Measurements from ENCODE around the gene SHISA6. TPM values are rescaled to one million over a fixed set of nuclear protein-coding genes. Genes with fewer than 3 reads are reported as not detected.
"Not testable (repeated sequence)": the region's sequence is repeated elsewhere in the genome, so short reads cannot be mapped to it uniquely, and the experiment has no call there.

The SHISA6 gene
- total RNA-seq, 2 experiments from 2014 or later = not detected

DNA sequence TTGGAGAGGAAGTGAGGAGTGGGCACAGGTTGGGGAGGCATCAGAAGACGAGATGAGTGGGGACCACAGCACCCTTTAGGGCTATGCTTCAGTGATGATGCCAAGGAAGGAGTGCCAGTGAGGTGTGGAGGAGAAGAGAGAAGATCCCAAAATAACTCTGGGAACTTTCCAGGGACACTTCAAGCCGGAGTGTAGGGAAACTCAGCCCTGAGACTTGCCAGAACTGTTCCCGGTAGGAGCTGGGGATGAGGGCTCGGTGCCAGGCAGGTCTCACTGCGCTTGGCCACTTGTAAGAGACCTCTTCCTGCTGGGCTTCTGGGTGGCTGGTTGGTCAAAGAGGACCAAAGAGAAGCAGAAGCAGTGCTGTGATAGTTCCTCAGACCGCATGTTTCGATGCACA is 63.6 kb downstream of the SHISA6 start:
- Mint-ChIP-seq H3K27me3 (no peaks in the 10 kb centered on the region), H3K9me3 (no peaks in the 10 kb centered on the region), H3K4me1 (no peaks in the 10 kb centered on the region), H3K36me3 (no peaks in the 10 kb centered on the region), H3K4me3 (no peak overlapping the region), H3K27ac (no peak overlapping the region)
- DNase-seq = no peak

DNA sequence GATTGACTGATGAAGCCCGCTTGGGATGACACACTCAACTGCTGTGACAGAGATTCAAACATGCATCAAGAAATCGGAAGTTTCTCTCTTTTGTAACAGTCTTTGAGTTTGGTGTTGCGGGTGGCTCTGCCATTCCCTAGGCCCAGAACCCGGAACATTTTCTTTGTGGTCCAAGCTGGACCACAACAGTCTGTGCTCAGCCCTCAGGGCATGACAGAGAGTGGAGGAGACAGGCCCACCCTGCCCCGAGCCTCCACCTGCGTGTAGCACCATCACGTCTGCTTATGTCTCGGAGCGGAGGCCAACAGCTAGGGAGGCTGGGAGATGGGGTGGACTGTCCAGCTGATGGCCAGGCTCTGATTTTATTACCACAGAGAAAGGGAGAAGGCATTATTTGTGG is 64.5 kb downstream of the SHISA6 start:
- H3K36me3 Mint-ChIP-seq = no peaks in the 10 kb centered on the region
- H3K4me1 Mint-ChIP-seq = no peaks in the 10 kb centered on the region
- no peaks in the 10 kb centered on the region for H3K27me3 Mint-ChIP-seq
- no peak for DNase-seq
- no peak overlapping the region for H3K4me3 Mint-ChIP-seq
- H3K9me3 Mint-ChIP-seq = no peaks in the 10 kb centered on the region
- no peak overlapping the region for H3K27ac Mint-ChIP-seq

DNA sequence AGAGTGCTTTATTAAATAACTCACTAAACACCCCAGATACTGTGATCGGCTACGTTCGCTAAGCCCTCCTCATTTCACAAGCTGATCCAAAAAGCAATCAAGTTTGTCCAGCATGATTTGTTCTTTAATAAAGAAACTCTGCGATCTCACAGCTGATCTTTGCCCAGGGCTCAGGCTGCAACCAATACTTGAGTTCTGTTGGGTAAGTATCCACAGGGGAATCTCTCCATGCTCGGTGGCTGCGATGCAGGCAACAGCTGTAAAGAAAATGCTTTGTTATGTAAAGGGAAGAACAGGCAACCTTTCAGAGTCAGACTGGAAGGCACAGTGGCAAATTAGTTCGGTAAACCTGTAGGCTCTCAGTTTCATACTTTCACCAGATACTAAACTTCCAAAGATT is 67.5 kb downstream of the SHISA6 start:
- no peak overlapping the region for H3K27ac Mint-ChIP-seq
- H3K27me3 Mint-ChIP-seq = no peaks in the 10 kb centered on the region

DNA sequence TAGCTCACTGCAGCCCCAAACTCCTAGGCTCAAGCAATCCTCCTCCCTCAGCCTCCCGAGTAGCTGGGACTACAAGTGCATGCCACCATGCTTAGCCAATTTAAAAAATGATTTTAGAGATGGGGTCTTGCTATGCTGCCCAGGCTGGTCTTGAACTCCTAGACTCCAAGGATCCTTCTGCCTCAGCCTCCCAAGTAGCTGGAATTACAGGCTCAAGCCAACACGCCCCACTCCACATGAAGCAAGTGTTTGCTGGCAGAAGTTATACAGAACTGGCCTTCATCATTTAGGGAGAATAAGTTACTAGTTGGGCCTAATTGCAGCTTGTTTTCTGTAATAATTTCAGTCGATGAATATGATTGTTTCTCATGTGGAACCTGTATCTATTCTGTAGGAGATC is 68.0 kb downstream of the SHISA6 start:
- no peak overlapping the region for H3K4me3 Mint-ChIP-seq
- no peak overlapping the region for H3K27ac Mint-ChIP-seq
- no peak for DNase-seq
- no peaks in the 10 kb centered on the region for H3K36me3 Mint-ChIP-seq
- H3K9me3 Mint-ChIP-seq = no peaks in the 10 kb centered on the region
- H3K27me3 Mint-ChIP-seq = no peaks in the 10 kb centered on the region
- no peaks in the 10 kb centered on the region for H3K4me1 Mint-ChIP-seq

More for the DNA sequence above, 67.5 kb downstream of the SHISA6 start:
- H3K4me1 Mint-ChIP-seq = no peaks in the 10 kb centered on the region
- H3K4me3 Mint-ChIP-seq = no peak overlapping the region
- H3K36me3 Mint-ChIP-seq = no peaks in the 10 kb centered on the region
- DNase-seq = no peak
- H3K9me3 Mint-ChIP-seq = no peaks in the 10 kb centered on the region

DNA sequence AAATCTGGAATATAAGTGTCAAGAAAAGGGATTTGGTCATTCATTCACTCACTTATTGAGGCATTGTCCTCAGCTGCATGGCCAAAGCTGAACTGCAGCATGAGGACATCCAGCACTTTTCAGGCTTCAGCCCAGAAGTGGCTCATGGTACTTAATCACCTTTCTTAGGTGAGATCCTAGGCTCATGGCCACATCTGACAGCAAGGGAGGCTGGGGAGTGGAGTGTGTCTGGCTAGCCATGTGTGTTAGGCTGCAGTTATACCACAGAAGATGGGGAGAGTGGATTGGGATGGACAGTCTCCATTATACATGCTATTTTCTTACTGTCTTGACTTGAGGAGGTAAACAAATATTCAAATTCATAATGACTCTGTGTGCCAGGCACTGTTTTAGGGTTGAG is 68.8 kb downstream of the SHISA6 start:
- Mint-ChIP-seq H3K4me1 (no peaks in the 10 kb centered on the region), H3K36me3 (no peaks in the 10 kb centered on the region), H3K9me3 (no peaks in the 10 kb centered on the region), H3K27ac (no peak overlapping the region), H3K4me3 (no peak overlapping the region), H3K27me3 (no peaks in the 10 kb centered on the region)
- no peak for DNase-seq

DNA sequence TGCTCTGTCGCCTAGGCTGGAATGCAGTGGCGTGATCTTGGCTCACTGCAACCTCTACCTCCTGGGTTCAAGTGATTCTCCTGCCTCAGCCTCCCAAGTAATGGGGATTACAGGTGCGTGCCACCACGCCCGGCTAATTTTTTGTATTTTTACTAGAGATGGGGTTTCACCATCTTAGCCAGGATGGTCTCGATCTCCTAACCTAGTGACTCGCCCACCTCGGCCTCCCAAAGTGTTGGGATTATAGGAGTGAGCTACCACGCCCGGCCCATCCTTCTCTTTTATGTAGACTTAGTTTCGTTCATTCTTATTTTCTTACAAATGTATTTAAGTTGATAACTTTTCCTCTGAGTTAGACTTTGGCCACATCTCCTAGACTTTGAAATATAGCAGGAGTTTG is 75.4 kb downstream of the SHISA6 start:
- not testable (repeated sequence) for DNase-seq, H3K4me1 Mint-ChIP-seq, H3K4me3 Mint-ChIP-seq, H3K27ac Mint-ChIP-seq, H3K27me3 Mint-ChIP-seq, H3K9me3 Mint-ChIP-seq, H3K36me3 Mint-ChIP-seq

DNA sequence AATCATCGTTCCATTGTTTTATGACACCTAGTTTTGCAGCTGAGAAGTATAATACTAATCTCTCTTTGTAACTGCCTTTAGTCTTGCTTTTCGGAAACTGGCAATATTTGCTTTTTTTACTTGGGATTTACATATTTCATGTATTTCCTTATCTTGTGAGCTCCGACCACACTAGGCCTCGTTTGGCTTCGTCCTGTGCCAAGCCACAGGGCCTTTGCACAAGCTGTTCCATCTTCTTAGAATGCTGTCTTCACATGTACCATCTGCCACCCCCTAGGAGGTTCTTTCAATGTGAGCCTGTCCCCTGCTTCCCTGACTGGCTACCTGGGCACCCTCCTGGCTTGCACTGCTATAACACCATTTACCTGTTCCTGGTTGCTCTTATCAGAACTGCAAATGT is 77.2 kb downstream of the SHISA6 start:
- Mint-ChIP-seq H3K4me3 (no peak overlapping the region), H3K4me1 (no peaks in the 10 kb centered on the region), H3K9me3 (no peaks in the 10 kb centered on the region), H3K27ac (no peak overlapping the region), H3K36me3 (no peaks in the 10 kb centered on the region), H3K27me3 (peaks cover 5% of the 10 kb centered on the region)
- no peak for DNase-seq

DNA sequence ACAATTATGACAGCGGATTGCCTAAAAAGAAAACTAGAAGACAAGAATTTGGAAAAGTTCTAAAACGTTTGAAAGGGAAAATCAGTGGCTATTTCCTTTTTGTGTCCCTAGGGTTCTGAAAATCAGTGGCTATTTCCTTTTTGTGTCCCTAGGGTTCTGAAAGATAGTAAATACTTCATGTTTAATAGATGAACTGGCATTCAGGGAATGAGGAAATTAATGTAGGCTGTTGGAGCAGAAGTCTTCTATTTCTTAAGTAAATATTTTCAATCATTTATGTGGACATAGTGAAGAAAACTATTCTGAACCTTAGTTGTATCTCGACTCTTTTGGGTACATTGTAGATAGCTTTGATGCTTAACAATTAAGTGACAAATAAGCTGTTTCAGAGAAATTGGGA is 78.9 kb downstream of the SHISA6 start:
- DNase-seq = no peak
- H3K4me3 Mint-ChIP-seq = no peak overlapping the region
- H3K9me3 Mint-ChIP-seq = no peaks in the 10 kb centered on the region
- no peaks in the 10 kb centered on the region for H3K4me1 Mint-ChIP-seq
- H3K27ac Mint-ChIP-seq = no peak overlapping the region
- H3K27me3 Mint-ChIP-seq = peaks cover 5% of the 10 kb centered on the region
- H3K36me3 Mint-ChIP-seq = no peaks in the 10 kb centered on the region

DNA sequence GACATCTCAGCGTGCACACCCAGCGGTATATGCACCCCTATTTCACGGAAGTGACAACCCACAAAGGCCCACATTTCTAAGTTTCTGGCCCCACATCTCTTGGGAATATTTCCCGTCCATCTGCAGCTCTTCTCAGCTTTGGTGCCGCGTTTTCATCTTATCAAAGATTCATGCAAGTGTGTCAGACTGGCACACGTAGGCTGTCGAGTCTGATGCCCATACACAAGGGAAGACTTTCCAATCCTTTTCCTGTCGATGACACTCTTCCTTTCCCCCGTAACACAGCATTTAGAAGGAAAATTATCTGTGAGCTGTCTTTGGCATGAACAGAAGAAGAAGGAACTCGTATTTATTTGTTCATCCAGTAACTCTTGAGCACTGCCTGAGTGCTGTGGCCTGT is 83.0 kb downstream of the SHISA6 start:
- no peaks in the 10 kb centered on the region for H3K36me3 Mint-ChIP-seq
- H3K27me3 Mint-ChIP-seq = peaks cover 5% of the 10 kb centered on the region
- no peak overlapping the region for H3K4me3 Mint-ChIP-seq
- no peak overlapping the region for H3K27ac Mint-ChIP-seq
- no peaks in the 10 kb centered on the region for H3K4me1 Mint-ChIP-seq
- no peaks in the 10 kb centered on the region for H3K9me3 Mint-ChIP-seq
- DNase-seq = no peak

DNA sequence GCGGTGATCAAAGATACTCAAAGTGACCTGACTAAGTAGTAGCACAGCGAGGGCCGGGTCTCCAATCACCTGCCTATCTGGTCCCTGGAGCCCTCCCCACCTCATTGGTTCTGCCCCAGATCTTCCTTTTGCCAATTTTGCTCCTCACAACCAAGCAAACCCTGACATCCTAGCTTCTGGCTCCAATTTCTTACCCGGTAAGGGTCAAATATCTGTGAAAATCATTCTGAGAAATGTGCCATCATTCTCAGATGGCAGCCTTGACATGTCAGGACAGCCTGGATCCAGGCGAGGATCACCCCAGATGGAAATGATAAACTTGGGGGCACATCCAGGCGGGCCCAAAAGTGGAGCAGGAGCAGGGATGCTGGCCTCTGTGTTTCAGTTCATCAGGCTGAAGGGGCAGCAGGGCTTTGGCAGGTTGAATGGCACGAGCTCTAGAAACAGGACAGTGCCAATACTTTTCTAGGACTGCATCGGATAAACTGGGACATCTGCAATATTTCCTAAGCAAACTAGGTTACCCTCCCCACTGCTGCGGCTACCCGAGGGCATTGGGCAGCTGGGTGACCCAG is 83.9 kb downstream of the SHISA6 start:
- no peaks in the 10 kb centered on the region for H3K4me1 Mint-ChIP-seq
- DNase-seq = no peak
- no peaks in the 10 kb centered on the region for H3K9me3 Mint-ChIP-seq
- peaks cover 5% of the 10 kb centered on the region for H3K27me3 Mint-ChIP-seq
- no peak overlapping the region for H3K27ac Mint-ChIP-seq
- H3K4me3 Mint-ChIP-seq = no peak overlapping the region
- H3K36me3 Mint-ChIP-seq = no peaks in the 10 kb centered on the region

DNA sequence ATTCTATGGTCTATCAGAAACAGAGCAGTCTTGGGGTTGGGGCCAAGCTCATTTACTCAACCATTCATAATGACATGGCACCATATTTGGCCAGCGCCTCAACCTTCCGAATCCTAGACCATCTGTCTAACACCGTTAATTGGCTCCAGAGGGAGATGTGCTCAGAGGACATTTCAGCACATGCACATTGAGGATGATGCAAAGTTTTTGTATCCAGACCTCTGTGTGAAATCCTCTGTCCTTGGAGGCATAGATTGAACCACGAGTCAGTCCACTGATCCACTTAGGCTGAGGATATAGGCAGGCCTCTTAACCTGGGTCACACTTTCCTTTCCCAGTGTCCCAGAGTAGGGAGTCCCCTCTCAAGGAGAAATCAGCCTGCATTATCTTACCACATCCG is 85.5 kb downstream of the SHISA6 start:
- no peaks in the 10 kb centered on the region for H3K36me3 Mint-ChIP-seq
- H3K27ac Mint-ChIP-seq = no peak overlapping the region
- no peak overlapping the region for H3K4me3 Mint-ChIP-seq
- no peak for DNase-seq
- H3K9me3 Mint-ChIP-seq = no peaks in the 10 kb centered on the region
- H3K27me3 Mint-ChIP-seq = no peaks in the 10 kb centered on the region
- H3K4me1 Mint-ChIP-seq = no peaks in the 10 kb centered on the region

DNA sequence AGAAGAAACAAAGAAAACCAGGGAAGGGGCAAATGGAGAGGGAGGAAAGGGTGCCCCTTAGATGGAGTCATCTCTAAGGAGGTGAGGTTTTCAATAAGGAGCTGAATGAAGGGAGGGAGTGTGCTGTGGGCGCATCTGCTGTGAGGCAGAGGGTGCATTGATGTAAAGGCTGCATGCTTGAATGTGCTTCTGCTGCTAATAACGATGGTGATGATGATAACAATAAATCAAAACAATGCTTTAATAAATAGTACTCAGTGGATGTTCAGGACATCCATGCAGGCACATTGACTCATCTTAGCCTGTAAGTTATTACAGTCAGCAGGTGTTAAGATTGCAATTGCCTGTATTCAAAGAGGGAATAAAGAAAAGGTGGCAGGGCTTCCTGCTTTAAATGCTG is 87.8 kb downstream of the SHISA6 start:
- H3K36me3 Mint-ChIP-seq = no peaks in the 10 kb centered on the region

DNA sequence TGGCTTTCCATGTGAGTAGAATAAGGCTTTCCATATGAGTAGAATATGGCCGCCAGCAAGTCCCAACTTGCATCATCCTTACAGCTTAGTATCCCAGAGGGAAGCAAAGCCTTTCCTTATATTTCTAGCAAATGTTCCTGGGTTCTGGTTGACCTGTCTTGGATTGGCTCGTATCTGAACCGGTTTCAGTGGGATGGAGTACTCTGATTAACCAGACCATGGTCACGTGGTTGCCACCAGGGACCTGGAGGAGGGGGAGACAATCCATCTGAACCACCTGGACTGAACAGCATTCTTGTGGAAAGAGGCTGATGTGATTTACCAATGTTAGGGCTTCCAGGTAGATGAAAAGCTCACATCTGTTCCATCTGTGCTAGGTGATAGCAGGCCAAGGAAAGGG is 89.0 kb downstream of the SHISA6 start:
- H3K9me3 Mint-ChIP-seq = no peaks in the 10 kb centered on the region
- H3K4me3 Mint-ChIP-seq = no peak overlapping the region
- H3K27ac Mint-ChIP-seq = no peak overlapping the region
- no peaks in the 10 kb centered on the region for H3K36me3 Mint-ChIP-seq
- no peaks in the 10 kb centered on the region for H3K4me1 Mint-ChIP-seq
- no peaks in the 10 kb centered on the region for H3K27me3 Mint-ChIP-seq
- DNase-seq = no peak

More for the DNA sequence above, 87.8 kb downstream of the SHISA6 start:
- H3K27me3 Mint-ChIP-seq = no peaks in the 10 kb centered on the region
- no peak overlapping the region for H3K4me3 Mint-ChIP-seq
- H3K9me3 Mint-ChIP-seq = no peaks in the 10 kb centered on the region
- H3K27ac Mint-ChIP-seq = no peak overlapping the region
- no peaks in the 10 kb centered on the region for H3K4me1 Mint-ChIP-seq
- no peak for DNase-seq

DNA sequence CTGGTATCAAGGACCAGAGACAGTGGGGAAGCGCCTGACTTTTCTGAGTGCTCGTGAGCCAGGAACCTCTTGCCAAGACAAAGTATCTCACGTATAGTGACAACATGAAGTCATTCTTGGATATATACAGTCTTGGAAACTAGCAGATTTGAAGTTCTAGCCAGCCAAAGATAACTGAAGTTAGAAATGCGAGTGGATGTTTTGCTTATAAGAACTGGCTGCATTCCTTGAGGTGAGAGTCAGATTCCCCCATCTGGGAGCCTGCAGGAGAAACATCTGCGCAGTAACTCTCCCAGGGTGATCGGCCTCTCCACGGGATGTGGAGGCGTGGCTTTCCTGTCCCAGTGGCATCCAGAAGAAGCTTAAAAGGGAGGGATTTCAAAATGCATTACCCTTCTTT is 89.8 kb downstream of the SHISA6 start:
- H3K27ac Mint-ChIP-seq = no peak overlapping the region
- no peak overlapping the region for H3K4me3 Mint-ChIP-seq
- no peaks in the 10 kb centered on the region for H3K27me3 Mint-ChIP-seq
- H3K4me1 Mint-ChIP-seq = no peaks in the 10 kb centered on the region
- no peaks in the 10 kb centered on the region for H3K9me3 Mint-ChIP-seq
- no peaks in the 10 kb centered on the region for H3K36me3 Mint-ChIP-seq
- no peak for DNase-seq

DNA sequence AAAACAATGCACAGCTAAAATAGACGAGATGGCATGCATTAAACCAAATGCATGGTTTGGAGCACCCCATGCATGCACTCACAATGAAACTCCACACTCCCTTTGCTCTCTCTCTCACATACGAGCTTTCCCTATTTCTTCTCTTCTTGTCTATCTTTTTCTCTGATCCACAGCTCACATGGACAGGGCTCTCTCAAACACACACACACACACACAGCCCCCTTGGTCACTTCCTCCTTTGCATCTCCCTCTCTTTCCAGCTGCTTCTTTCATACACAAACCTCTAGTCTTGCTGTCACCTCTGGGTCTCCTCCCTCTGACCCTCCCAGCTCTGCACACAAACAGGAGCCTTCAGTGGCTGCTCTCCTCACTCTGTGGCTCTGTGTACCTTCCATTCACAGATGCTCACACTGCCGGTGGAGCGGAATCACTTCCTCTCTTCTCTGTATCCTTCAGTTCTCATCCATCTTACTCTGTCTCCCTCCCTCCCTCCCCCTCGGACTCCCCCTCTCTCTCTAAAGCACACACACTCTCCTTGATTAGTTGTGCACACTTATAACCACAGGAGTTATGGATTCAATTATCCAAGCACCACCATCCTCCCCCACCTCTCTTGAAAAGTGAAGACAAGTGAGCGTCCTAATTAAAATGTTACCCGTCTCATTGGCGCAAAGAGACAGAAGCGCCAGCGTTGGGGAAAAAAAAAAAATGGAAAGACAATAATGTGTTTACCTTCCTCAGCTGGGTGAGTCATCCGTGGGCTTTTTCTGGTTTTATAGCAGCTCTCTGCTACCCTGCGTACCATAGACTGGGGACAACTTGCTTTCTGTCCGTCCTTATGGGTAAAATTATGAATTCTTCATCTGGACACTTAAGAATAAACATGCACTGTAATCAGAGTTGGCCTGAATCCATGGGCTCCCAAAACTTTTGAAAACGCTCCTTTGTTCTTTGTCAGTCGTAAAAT is 90.8 kb downstream of the SHISA6 start:
- H3K27ac Mint-ChIP-seq = no peak overlapping the region
- H3K9me3 Mint-ChIP-seq = no peaks in the 10 kb centered on the region
- no peak overlapping the region for H3K4me3 Mint-ChIP-seq
- no peaks in the 10 kb centered on the region for H3K4me1 Mint-ChIP-seq
- no peaks in the 10 kb centered on the region for H3K36me3 Mint-ChIP-seq
- H3K27me3 Mint-ChIP-seq = no peaks in the 10 kb centered on the region
- DNase-seq = no peak

DNA sequence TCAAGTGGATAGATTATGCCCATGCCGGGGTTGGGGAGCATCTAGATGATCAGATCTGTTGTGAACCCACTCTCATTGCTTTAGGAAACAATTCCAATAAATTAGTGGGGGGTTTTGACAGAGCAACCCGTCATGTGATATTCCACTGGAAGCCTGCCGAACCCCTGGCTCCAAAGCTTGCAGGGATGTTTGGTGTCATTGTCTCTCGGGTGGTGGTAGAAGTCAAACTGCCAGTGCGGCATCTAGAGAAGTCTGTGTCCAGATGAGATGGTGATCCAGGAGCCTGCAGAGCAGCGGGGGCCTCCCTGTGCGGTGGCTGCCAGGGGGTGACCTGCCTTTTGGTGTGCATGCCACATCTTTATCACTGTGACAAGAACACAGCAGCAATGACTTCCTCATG is 91.7 kb downstream of the SHISA6 start:
- H3K27me3 Mint-ChIP-seq = no peaks in the 10 kb centered on the region
- no peak overlapping the region for H3K4me3 Mint-ChIP-seq
- no peak for DNase-seq
- H3K4me1 Mint-ChIP-seq = no peaks in the 10 kb centered on the region
- H3K27ac Mint-ChIP-seq = no peak overlapping the region
- no peaks in the 10 kb centered on the region for H3K36me3 Mint-ChIP-seq
- H3K9me3 Mint-ChIP-seq = no peaks in the 10 kb centered on the region

All from activated naive CD8-positive, alpha-beta T cell treated with anti-CD3 and anti-CD28 coated beads for 36 hours (primary cell).